Calu3 (cell line): ENCODE data around the gene MASP1. TPM values are rescaled to one million over a fixed set of nuclear protein-coding genes. Genes with fewer than 3 reads are reported as not detected.

Experiments
- BruUV-seq: library from RNA; stranded (reverse); fragments of 400-500 nt; replicated peaks from 2 replicates; lab custom pipeline; 2021; lab: Mats Ljungman, UMichigan
- CTCF ChIA-PET: fragments of 300-600 bp; sonication (Branson Sonifier 250); formaldehyde crosslinking; loops from one replicate; lab custom pipeline; 2022; ENCODE audit warnings: antibody characterized with exemption; lab: Charles Lee
- DNase-seq: peaks from one replicate; pipeline ENCODE4 v3.0.0; 2022
- H3K27ac Mint-ChIP-seq: one replicate; pipeline ENCODE4 v1.8.0; 2022; ENCODE audit warnings: mixed read lengths; ENCODE audit not compliant: unreplicated experiment
- H3K27me3 Mint-ChIP-seq: one replicate; pipeline ENCODE4 v1.8.0; 2022; ENCODE audit warnings: mixed read lengths; ENCODE audit not compliant: unreplicated experiment
- H3K36me3 Mint-ChIP-seq: one replicate; pipeline ENCODE4 v1.8.0; 2022; ENCODE audit warnings: mild to moderate bottlenecking, moderate library complexity, mixed read lengths; ENCODE audit not compliant: insufficient read depth, unreplicated experiment
- H3K4me1 Mint-ChIP-seq: one replicate; pipeline ENCODE4 v1.8.0; 2022; ENCODE audit warnings: mild to moderate bottlenecking, low read depth, mixed read lengths; ENCODE audit not compliant: unreplicated experiment
- H3K4me3 Mint-ChIP-seq: one replicate; pipeline ENCODE4 v1.8.0; 2022; ENCODE audit warnings: mild to moderate bottlenecking, low read depth, moderate library complexity, mixed read lengths; ENCODE audit not compliant: unreplicated experiment
- H3K9me3 Mint-ChIP-seq: one replicate; pipeline ENCODE4 v1.8.0; 2022; ENCODE audit warnings: low read depth, mixed read lengths; ENCODE audit not compliant: unreplicated experiment
- intact Hi-C: fragments of 100-400 bp; cut with micrococcal nuclease; formaldehyde crosslinking; loops from one replicate; pipeline ENCODE4 v1.10.0; 2022; ENCODE audit not compliant: unreplicated experiment
- total RNA-seq: library from RNA; stranded (reverse); gene quantifications from 2 replicates; pipeline ENCODE4 v1.2.3, GENCODE V29; 2022
- TF ChIP-seq, protein P1 (sequence below): fragments of 200-600 bp; IDR thresholded peaks from one replicate; pipeline ENCODE4 v1.8.0; 2022; ENCODE audit warnings: antibody characterized with exemption; ENCODE audit not compliant: unreplicated experiment

MASP1 gene
- total RNA-seq, 1 experiment from 2014 or later: 0.59 TPM

GRCh38 chr3:187322291-187322690 lies 30.8 kb upstream of the MASP1 start:
- DNase-seq: no peak
- Mint-ChIP-seq H3K27ac (no peak overlapping the region), H3K4me3 (no peak overlapping the region), H3K4me1 (peaks cover 8% of the 10 kb centered on the region), H3K27me3 (peaks cover 17% of the 10 kb centered on the region), H3K9me3 (no peaks in the 10 kb centered on the region), H3K36me3 (no peaks in the 10 kb centered on the region)
- intact Hi-C loops: no loop called here
- CTCF ChIA-PET: interaction anchor here (0.6 to 10.1 kb wide), 4 partner anchors 13 to 358 kb away, joined by 4 to 395 read pairs (median 6); no protein-coding TSS in a partner anchor
- TF ChIP-seq, protein P1, sequence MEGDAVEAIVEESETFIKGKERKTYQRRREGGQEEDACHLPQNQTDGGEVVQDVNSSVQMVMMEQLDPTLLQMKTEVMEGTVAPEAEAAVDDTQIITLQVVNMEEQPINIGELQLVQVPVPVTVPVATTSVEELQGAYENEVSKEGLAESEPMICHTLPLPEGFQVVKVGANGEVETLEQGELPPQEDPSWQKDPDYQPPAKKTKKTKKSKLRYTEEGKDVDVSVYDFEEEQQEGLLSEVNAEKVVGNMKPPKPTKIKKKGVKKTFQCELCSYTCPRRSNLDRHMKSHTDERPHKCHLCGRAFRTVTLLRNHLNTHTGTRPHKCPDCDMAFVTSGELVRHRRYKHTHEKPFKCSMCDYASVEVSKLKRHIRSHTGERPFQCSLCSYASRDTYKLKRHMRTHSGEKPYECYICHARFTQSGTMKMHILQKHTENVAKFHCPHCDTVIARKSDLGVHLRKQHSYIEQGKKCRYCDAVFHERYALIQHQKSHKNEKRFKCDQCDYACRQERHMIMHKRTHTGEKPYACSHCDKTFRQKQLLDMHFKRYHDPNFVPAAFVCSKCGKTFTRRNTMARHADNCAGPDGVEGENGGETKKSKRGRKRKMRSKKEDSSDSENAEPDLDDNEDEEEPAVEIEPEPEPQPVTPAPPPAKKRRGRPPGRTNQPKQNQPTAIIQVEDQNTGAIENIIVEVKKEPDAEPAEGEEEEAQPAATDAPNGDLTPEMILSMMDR: no peak
- BruUV-seq: no TSS peak

DNA sequence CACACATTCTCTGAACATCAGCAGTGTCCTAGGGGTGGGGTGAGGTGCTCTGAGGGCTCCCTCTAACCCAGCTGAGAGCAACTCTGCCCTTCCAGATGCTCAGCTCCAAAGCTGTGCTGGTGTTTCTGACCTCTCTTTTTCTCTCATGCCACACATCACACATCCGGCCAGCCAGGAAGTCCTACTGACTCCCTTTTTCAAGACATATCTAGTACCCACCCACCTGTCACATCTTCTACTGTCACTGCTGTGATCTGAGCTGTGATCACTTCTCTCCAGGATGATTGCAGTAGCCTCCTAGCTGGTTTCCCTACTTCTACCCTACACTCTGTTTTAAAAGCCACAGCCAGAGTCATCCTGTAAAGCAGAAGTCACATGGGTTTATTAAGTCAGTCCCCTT lies 30.2 kb upstream of the MASP1 start:
- Mint-ChIP-seq H3K4me1 (peaks cover 8% of the 10 kb centered on the region), H3K27me3 (peaks cover 23% of the 10 kb centered on the region), H3K36me3 (no peaks in the 10 kb centered on the region), H3K4me3 (no peak overlapping the region), H3K27ac (no peak overlapping the region), H3K9me3 (no peaks in the 10 kb centered on the region)
- DNase-seq: no peak
- BruUV-seq: no TSS peak
- intact Hi-C loops: no loop called here
- CTCF ChIA-PET: interaction anchor here (0.6 to 10.1 kb wide), 3 partner anchors 12 to 359 kb away, joined by 4 to 395 read pairs (median 7); no protein-coding TSS in a partner anchor
- TF ChIP-seq, protein P1: no peak

- intact Hi-C loops: loop anchor here (1.0 to 5.0 kb wide), 5 partner anchors 100 to 394 kb away; no protein-coding TSS in a partner anchor
- Mint-ChIP-seq H3K4me1 (peaks cover 8% of the 10 kb centered on the region), H3K27ac (no peak overlapping the region), H3K27me3 (peaks cover 33% of the 10 kb centered on the region), H3K9me3 (no peaks in the 10 kb centered on the region), H3K36me3 (no peaks in the 10 kb centered on the region), H3K4me3 (peak overlapping the region; percentile 47)
- peak; percentile 84 for DNase-seq
- TF ChIP-seq, protein P1: peak; percentile 97
- CTCF ChIA-PET: interaction anchor here (0.5 to 10.1 kb wide), 29 partner anchors 8 to 634 kb away, joined by 3 to 395 read pairs (median 4); partner anchors contain the start of genes MASP1, RPL39L, RTP2 and RTP4
- BruUV-seq: no TSS peak
Observed at GRCh38 chr3:187319699-187320302, 28.3 kb upstream of the MASP1 start.

DNA sequence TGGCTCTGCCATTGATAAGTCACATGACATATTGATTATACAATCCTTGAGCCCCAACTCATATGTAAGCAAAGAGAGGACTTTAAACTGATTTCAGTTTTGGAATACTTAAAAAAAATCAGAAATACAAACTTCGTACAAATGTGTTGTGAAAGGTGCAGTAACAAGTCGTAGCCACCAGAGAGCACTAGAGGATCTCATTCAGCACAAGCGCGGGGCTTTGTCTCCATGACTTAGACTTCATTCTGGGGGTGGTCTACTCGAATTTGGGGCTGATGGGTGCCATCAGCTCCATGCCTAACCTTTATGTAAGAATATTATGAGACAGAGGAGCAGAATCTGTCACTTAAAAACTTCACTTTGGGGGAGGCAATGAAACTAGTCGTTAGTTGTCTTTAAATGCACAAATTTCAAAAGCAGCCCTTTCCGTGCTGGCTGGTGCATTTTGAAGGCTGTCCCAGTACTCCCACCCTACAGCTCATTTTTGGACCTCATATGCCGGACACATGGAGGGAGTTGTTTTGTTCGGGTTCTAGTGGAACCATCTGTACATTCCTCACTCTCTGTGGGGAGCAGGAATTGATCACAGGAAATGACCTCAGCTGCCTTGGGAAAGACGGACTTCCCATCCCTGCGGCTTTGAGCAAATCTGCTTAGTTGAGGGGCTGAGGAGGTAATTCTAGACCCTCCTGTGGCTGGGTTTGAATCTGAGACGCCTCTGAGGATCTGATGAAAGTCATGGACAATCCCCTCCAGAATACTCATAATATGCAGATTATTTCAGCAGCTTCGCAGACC lies 27.5 kb upstream of the MASP1 start:
- H3K27ac Mint-ChIP-seq: no peak overlapping the region
- DNase-seq: peak; percentile 60
- intact Hi-C loops: loop anchor here (1.0 to 5.0 kb wide), 5 partner anchors 99 to 395 kb away; no protein-coding TSS in a partner anchor
- CTCF ChIA-PET: interaction anchor here (0.5 to 10.1 kb wide), 25 partner anchors 7 to 633 kb away, joined by 3 to 395 read pairs (median 4); partner anchors contain the start of genes MASP1, RPL39L, RTP2 and RTP4
- H3K27me3 Mint-ChIP-seq: peaks cover 41% of the 10 kb centered on the region
- H3K4me1 Mint-ChIP-seq: peaks cover 8% of the 10 kb centered on the region
- TF ChIP-seq, protein P1: peak; percentile 95
- no peaks in the 10 kb centered on the region for H3K36me3 Mint-ChIP-seq
- peak overlapping the region; percentile 47 for H3K4me3 Mint-ChIP-seq
- BruUV-seq: no TSS peak
- no peaks in the 10 kb centered on the region for H3K9me3 Mint-ChIP-seq
